Heart right ventricle (tissue), 16 donors: ENCODE results near the gene TRIM44. TPM values are rescaled to one million over a fixed set of nuclear protein-coding genes. Genes with fewer than 3 reads are reported as not detected.

Source experiments
- ATAC-seq, 8 donors: fragments of 200-7000 bp; cut with Tn5 transposase; one replicate each; pipeline ENCODE4 v1.9.1; 2020; ENCODE audit warnings: mild to moderate bottlenecking in 8 of 8, moderate library complexity in 8 of 8, moderate number of reproducible peaks in 1 of 8
- DNase-seq, 2 donors: peaks; one replicate each; pipeline ENCODE4 v3.0.0-alpha.2; 2020
- H3K27ac ChIP-seq, 10 donors: fragments of 200-600 bp; sonication (generic) in 2 of 10; one replicate each; pipeline versions ENCODE4 v1.5.0 to v1.8.0; 2020 to 2022; ENCODE audit warnings: mild to moderate bottlenecking in 3 of 10
- H3K27me3 ChIP-seq, 7 donors: fragments of 200-600 bp; one replicate each; pipeline ENCODE4 v1.8.0; 2021 to 2022; ENCODE audit warnings: mild to moderate bottlenecking in 2 of 7
- H3K36me3 ChIP-seq, 9 donors: fragments of 200-600 bp; sonication (generic) in 1 of 9; one replicate each; pipeline versions ENCODE4 v1.5.0 to v1.8.0; 2020 to 2022; ENCODE audit warnings: mild to moderate bottlenecking in 2 of 9
- H3K4me1 ChIP-seq, 9 donors: fragments of 200-600 bp; sonication (generic) in 1 of 9; one replicate each; pipeline versions ENCODE4 v1.5.0 to v1.8.0; 2020 to 2022; ENCODE audit warnings: mild to moderate bottlenecking in 4 of 9
- H3K4me3 ChIP-seq, 10 donors: fragments of 200-600 bp; sonication (generic) in 2 of 10; one replicate each; pipeline versions ENCODE4 v1.5.0 to v1.8.0; 2020 to 2022; ENCODE audit warnings: mild to moderate bottlenecking in 7 of 10, moderate library complexity in 2 of 10
- H3K9me3 ChIP-seq, 11 donors: fragments of 200-600 bp in 10 of 11; sonication (generic) in 2 of 11; one replicate each; pipeline versions ENCODE4 v1.5.0 to v1.8.0; 2013 to 2022; ENCODE audit warnings: mild to moderate bottlenecking in 2 of 11, control low read depth in 1 of 11, moderate library complexity in 1 of 11
- WGBS, 2 donors: extraction: QIAGEN DNeasy Blood & Tissue Kit; methylation state at CpG; one replicate each; pipeline ENCODE4 v1.1.7; 2013; ENCODE audit warnings: inconsistent platforms in 1 of 2; 5-methylcytosine and 5-hydroxymethylcytosine counted together
- intact Hi-C, 10 donors: fragments of 100-400 bp; cut with DNase I; formaldehyde crosslinking; loops; one replicate each; pipeline versions ENCODE4 v1.11.1 to v1.14.2; 2022
- polyA plus RNA-seq, 2 donors: library from polyadenylated mRNA; stranded (reverse); fragments of 200-250 nt; gene quantifications; one replicate each; pipeline ENCODE4 v1.2.3, GENCODE V29; 2013
- total RNA-seq, 10 donors: library from RNA; stranded (reverse); fragmentation: NEBNext Ultra II Directional in 3 of 10; extraction: Animal tissue kit (Norgen Biotek cat#: 25700) in 3 of 10; gene quantifications; one replicate each; pipeline versions ENCODE4 v1.2.1 to v1.2.4, GENCODE V29; 2021 to 2023
- TF ChIP-seq, protein P1 (sequence below), 9 donors: fragments of 200-600 bp; sonication (generic) in 2 of 9; IDR thresholded peaks; one replicate each; pipeline versions ENCODE4 v1.5.0 to v1.8.0; 2021 to 2022; ENCODE audit warnings: antibody characterized with exemption in 9 of 9, mild to moderate bottlenecking in 5 of 9, moderate library complexity in 1 of 9
- donor health status: Arrhythmogenic right ventricular cardiomyopathy.
- donor health status: ischemic (EF 13 %, LVEDD 7.1; RV severe dilation, severe dysfunction).
- donor health status: healthy with polysubstance abuse.
- donor health status: DM: no; HTN: yes; CAD: no.
- donor health status: DM: no; HTN: no; CAD: no.
- donor health status: ischemic (EF 25% LVEDD 6.9; RV normal size, moderate dysfunction).
- donor health status: ischemic (EF 25% LVEDD 5.7; RV mildly dilated, moderate dysfunction).
- donor health status: healthy.
- donor health status: DM: yes; HTN: yes; CAD: no.
- donor health status: Ischemic cardiomyopathy.
- donor health status: ischemic (EF 35%, LVEDD 5.7; RV mildly dilated, moderate dysfunction).
- donor health status: nonischemic (EF 11% LVEDD 7.7; RV severe dilation, severe dysfunction).
- donor health status: DM: yes; HTN: yes; CAD: no.
- donor health status: PGD.
- donor health status: ischemic (EF 29% LVEDD 5.4; RV normal size, mild dysfunction).
- donor health status: nonischemic (EF 23%, LVEDD 6.1; RV moderate dilation, normal function).

The TRIM44 gene
- total and polyA plus RNA-seq, 12 donors = 6.4 to 59.2 (median 44.5) TPM

DNA sequence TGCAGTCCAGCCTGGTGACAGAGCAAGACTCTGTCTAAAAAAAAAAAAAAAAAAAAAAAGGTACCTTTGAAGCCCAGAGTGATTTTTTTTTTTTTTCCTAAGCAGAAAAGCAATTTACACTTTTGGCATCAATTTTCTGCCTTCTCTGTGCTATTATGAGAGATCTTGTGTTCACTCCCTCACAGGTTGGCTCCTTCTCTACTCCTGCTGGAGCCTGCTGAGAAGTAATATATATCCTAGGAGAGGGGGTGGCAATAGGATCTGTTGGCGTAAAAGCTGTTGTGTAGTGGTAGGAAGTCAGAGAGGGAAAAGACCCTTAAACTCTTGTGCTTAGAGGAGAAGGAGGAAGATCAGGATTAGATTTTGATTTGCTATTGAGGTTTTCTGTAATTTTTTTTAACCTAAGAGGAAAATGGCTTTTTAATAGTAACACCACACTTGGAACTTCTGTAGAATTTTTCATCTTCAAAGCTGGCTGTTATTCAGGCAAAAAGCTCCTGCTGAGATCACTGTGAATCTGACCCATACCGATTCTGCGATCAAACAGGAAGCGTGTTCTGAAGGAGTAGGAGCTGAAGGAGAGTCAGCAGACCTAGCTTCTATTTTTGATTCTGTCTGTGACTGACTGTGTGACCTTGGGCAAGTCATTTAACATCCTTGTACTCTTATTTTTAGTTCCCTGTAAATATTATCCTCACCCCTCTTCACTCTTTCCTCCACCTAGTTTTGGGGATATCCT, 77.7 kb downstream of the TRIM44 start:
- TF ChIP-seq, protein P1, sequence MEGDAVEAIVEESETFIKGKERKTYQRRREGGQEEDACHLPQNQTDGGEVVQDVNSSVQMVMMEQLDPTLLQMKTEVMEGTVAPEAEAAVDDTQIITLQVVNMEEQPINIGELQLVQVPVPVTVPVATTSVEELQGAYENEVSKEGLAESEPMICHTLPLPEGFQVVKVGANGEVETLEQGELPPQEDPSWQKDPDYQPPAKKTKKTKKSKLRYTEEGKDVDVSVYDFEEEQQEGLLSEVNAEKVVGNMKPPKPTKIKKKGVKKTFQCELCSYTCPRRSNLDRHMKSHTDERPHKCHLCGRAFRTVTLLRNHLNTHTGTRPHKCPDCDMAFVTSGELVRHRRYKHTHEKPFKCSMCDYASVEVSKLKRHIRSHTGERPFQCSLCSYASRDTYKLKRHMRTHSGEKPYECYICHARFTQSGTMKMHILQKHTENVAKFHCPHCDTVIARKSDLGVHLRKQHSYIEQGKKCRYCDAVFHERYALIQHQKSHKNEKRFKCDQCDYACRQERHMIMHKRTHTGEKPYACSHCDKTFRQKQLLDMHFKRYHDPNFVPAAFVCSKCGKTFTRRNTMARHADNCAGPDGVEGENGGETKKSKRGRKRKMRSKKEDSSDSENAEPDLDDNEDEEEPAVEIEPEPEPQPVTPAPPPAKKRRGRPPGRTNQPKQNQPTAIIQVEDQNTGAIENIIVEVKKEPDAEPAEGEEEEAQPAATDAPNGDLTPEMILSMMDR (IDR thresholded peaks at IDR 0.05) = no peak

DNA sequence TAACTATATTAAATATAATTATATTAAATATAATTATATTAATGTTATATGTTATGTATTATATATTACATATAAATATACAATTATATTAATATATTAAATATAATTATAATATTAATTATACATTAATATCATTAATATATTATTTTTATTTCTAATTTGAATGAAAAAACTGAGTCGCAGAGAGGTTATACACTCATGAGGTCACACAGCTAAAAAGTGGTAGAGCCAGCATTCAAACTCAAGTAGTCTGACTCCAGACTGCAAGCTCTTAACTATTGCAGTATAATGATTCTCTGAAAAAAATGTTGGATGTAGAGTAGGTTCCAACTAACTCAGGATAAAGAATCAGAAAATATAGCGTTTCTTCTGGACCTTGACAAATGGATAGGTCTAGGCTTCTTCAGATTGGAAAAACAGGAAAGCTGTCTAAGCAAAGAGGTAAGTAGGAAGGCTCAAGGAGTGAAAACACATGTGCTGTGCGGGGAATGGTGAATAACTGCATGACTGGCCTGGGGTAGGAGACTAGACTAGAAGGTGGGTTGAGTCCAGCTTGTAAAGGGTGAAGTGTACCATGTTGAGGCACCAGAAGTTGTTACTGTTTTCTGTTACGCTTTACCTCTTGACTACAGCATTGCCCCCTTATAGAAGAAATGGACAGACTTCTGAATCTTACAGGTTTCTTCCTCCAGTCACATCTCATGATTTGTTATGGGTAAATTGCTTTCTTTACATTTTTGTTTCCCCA, 80.3 kb downstream of the TRIM44 start:
- Histone ChIP-seq H3K4me1 (peaks cover 0 to 20% (median 6%) of the 10 kb centered on the region in 9 donors), H3K4me3 (no peak overlapping the region), H3K9me3 (no peaks in the 10 kb centered on the region), H3K27ac (no peak overlapping the region), H3K27me3 (no peaks in the 10 kb centered on the region), H3K36me3 (peaks cover 0 to 15% (median 0%) of the 10 kb centered on the region in 9 donors)
- intact Hi-C loops = no loop called here
- DNase-seq (no peak), ATAC-seq (no peak)
- 97% methylated on average over 4 of the region's 4 CpGs for WGBS, 2 donors
- TF ChIP-seq, protein P1 (IDR thresholded peaks at IDR 0.05) = no peak

More for the DNA sequence above, 77.7 kb downstream of the TRIM44 start:
- no peak for ATAC-seq
- intact Hi-C loops = no loop called here
- Histone ChIP-seq H3K27me3 (no peaks in the 10 kb centered on the region), H3K9me3 (no peaks in the 10 kb centered on the region), H3K4me1 (peaks cover 0 to 29% (median 8%) of the 10 kb centered on the region in 9 donors), H3K27ac (no peak overlapping the region), H3K4me3 (no peak overlapping the region), H3K36me3 (peaks cover 0 to 42% (median 7%) of the 10 kb centered on the region in 9 donors)
- DNase-seq = no peak
- 69 to 70% methylated on average over 4 of the region's 4 CpGs for WGBS, 2 donors

DNA sequence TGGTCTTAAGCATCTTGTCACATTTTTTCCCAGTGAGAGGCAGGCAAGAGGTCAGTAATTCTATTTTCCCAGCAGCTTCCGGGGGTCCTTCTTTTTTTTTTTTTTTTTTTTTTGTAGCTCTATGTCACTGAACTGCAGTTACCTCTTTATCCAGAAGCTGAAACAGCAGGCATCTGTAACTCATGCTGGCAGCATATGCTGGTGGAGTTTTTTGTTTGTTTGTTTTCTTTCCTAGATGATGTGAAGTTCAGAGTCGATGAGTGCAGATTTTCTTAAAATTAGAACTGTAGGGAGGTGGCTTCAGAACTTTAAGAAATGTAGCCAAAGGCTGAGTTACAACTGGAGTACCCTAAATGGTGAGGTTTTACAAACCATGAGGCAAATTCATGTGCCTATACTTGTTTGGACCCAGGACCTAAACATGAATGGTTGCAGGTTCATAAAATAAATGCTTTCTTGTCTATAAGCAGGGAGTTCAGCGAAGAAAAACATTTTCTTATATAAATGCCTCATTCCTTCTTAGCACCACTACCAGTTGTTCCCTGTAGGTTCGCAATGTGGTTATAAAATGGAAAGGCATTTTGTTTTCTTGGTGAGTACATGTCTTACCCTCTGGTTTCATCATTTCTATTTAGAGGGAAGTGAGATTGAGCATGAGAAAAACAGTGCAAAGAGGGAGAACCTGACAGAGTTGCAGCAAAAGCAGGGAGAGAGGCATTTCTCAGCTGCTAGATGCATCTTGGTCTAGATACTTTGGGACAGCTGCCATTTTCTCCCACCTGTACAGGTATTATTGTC, 84.0 kb downstream of the TRIM44 start:
- H3K4me3 ChIP-seq = no peak overlapping the region
- TF ChIP-seq, protein P1 (IDR thresholded peaks at IDR 0.05) = no peak
- ATAC-seq = no peak
- intact Hi-C loops = no loop called here
- no peak overlapping the region for H3K27ac ChIP-seq
- no peaks in the 10 kb centered on the region for H3K9me3 ChIP-seq
- peaks cover 0 to 15% (median 0%) of the 10 kb centered on the region in 9 donors for H3K36me3 ChIP-seq
- DNase-seq = no peak
- H3K27me3 ChIP-seq = no peaks in the 10 kb centered on the region
- peaks cover 0 to 15% (median 2%) of the 10 kb centered on the region in 9 donors for H3K4me1 ChIP-seq
- 79 to 84% methylated on average over 4 of the region's 4 CpGs for WGBS, 2 donors

DNA sequence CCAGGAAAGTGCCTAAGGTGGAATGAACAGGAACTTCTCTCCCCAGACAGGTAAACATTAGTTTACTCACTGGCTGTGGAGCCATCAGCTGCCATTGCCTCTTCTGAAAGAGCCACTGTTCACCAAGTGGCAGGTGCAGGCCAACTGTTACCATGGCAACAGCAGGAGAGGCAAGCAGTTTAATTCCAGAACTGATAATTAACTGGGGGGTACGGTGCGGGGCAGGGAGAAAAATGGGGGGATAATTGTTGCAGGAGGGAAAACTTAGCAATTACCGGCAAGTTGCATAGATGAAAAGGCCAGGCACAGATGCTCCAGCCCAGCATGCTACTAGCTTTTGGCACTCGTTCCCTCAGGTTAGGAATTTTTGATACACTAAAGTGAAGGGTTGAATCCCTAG, 85.1 kb downstream of the TRIM44 start:
- H3K36me3 ChIP-seq = peaks cover 0 to 15% (median 0%) of the 10 kb centered on the region in 9 donors
- H3K9me3 ChIP-seq = no peaks in the 10 kb centered on the region
- intact Hi-C loops = no loop called here
- H3K4me3 ChIP-seq = no peak overlapping the region
- H3K4me1 ChIP-seq = peaks cover 0 to 16% (median 5%) of the 10 kb centered on the region in 9 donors
- no peaks in the 10 kb centered on the region for H3K27me3 ChIP-seq
- H3K27ac ChIP-seq = no peak overlapping the region
- ATAC-seq = no peak
- 95 to 99% methylated on average over 4 of the region's 4 CpGs for WGBS, 2 donors
- TF ChIP-seq, protein P1 (IDR thresholded peaks at IDR 0.05) = no peak
- no peak for DNase-seq
